Glutamatergic neuron (in vitro differentiated cells): Measurements from ENCODE around the gene KCNJ9. TPM values are rescaled to one million over a fixed set of nuclear protein-coding genes. Genes with fewer than 3 reads are reported as not detected.

ENCODE experiments used
- DNase-seq: peaks from one replicate; pipeline ENCODE4 v3.0.0; 2022
- H3K27ac Mint-ChIP-seq: one replicate; pipeline ENCODE4 v1.8.0; 2020; ENCODE audit warnings: mild to moderate bottlenecking, mixed read lengths, inconsistent platforms; ENCODE audit not compliant: unreplicated experiment
- H3K27me3 Mint-ChIP-seq: one replicate; pipeline ENCODE4 v1.8.0; 2020; ENCODE audit warnings: mild to moderate bottlenecking, moderate library complexity, mixed read lengths, inconsistent platforms; ENCODE audit not compliant: unreplicated experiment
- H3K36me3 Mint-ChIP-seq: one replicate; pipeline ENCODE4 v1.8.0; 2020; ENCODE audit warnings: mild to moderate bottlenecking, mixed read lengths, inconsistent platforms; ENCODE audit not compliant: unreplicated experiment
- H3K4me1 Mint-ChIP-seq: one replicate; pipeline ENCODE4 v1.8.0; 2020; ENCODE audit warnings: mild to moderate bottlenecking, low read depth, mixed read lengths, inconsistent platforms; ENCODE audit not compliant: unreplicated experiment
- H3K4me3 Mint-ChIP-seq: one replicate; pipeline ENCODE4 v1.8.0; 2020; ENCODE audit warnings: mild to moderate bottlenecking, mixed read lengths, inconsistent platforms; ENCODE audit not compliant: unreplicated experiment
- H3K9me3 Mint-ChIP-seq: one replicate; pipeline ENCODE4 v1.8.0; 2020; ENCODE audit warnings: mild to moderate bottlenecking, moderate library complexity, mixed read lengths, inconsistent platforms; ENCODE audit not compliant: unreplicated experiment
- CTCF ChIP-seq: fragments of 200-600 bp; sonication (generic); IDR thresholded peaks from one replicate; pipeline ENCODE4 v1.5.0; 2021; ENCODE audit not compliant: partially characterized antibody, unreplicated experiment
- long read RNA-seq: library from polyadenylated mRNA; unstranded; transcript quantifications from one replicate; pipeline ENCODE4 v2.0.0, GENCODE V29; 2020; ENCODE audit not compliant: unreplicated experiment
- total RNA-seq: library from RNA; stranded (reverse); fragmentation: NEBNext Ultra II Directional; extraction: Animal tissue kit (Norgen Biotek cat#: 25700); gene quantifications from one replicate; pipeline ENCODE4 v1.2.1, GENCODE V29; 2021; ENCODE audit not compliant: unreplicated experiment

The KCNJ9 gene
- total RNA-seq = 2.0 TPM
- long read RNA-seq = 0 reads

DNA sequence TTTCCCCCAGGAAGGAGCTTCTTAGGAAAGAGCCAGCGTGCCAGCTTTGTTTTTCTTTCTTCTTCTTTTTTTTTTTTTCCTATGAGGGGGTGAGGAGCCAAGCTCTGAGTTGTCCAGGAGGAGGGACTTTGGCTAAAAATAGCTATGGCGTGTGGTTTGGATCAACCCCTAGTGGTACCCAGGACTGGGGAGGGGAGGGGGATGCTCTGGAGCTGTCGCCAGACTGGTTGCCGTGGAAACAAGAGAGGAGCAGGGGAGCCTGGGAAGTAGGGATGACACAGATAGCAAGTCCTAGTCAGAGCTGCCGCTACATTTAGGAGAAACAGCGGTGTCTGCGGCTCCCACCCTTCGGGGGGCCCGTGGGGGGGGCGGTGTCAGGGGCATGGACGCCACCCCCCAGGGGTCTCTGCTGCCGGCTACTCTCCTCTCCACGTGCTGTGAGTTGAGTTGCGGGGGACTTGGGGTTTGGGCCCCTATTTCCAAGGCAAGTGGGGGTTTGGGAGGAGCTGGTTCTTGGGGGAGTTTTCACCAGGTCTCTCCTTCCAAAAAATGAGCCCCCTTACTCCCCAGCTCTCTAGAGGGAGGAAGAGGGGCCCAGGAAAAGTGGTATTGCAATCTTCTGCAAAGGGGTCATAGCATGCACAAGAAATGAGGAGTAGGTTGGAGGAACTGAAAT lies at the start of gene KCNJ9:
KCNJ9 (plus strand) TSS at position 278 of the 676 bp plus-strand sequence. CDS start 2,493 bp downstream, outside the sequence.
- Mint-ChIP-seq H3K4me1 (peaks cover 16% of the 10 kb centered on the region), H3K9me3 (peaks cover 6% of the 10 kb centered on the region), H3K4me3 (peak within 1 kb of the TSS; percentile 87), H3K27ac (peak within 1 kb of the TSS; percentile 83), H3K27me3 (peaks cover 14% of the 10 kb centered on the region), H3K36me3 (no peaks in the 10 kb centered on the region)
- TF ChIP-seq CTCF = no peak
- peak; percentile 67 for DNase-seq

DNA sequence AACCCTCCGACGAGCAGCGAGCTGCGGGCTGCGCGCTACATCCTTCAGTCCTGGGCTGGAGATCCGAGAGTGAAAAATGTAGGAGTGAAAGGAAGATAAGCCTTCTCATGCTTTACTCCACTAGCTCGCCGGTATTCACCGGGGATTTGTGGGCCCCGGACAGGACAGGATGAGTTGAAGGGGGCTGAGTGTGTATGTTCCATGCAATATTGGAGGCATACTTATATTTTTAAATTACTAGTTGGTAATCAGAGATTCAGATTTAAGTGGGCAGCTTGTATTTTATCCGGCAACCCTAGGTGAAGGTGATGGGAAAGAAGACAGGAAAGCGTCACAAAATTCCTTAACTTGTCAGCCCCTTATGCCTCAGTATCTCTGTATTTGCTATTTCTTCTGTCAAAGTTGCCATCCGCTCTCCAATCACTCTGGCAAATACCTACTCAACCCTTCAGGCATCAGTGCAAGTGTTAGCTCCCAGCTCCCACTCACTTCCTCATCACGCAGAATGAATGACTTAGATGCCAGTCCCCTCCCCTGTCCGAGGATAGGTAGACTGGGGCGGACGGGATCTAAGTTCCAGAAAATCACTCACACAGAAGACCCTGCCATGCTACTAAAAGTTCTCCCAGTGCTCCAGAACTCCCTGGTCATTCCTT lies 49.0 kb upstream of the KCNJ9 start:
- no peak for DNase-seq
- Mint-ChIP-seq H3K4me1 (peaks cover 8% of the 10 kb centered on the region), H3K36me3 (no peaks in the 10 kb centered on the region), H3K4me3 (peak overlapping the region; percentile 99), H3K27me3 (no peaks in the 10 kb centered on the region), H3K9me3 (peaks cover 3% of the 10 kb centered on the region), H3K27ac (peak overlapping the region; percentile 91)
- no peak for TF ChIP-seq CTCF

GRCh38 chr1:160040476-160040875 lies 40.9 kb upstream of the KCNJ9 start:
- no peaks in the 10 kb centered on the region for H3K36me3 Mint-ChIP-seq
- no peak for TF ChIP-seq CTCF
- no peaks in the 10 kb centered on the region for H3K27me3 Mint-ChIP-seq
- no peaks in the 10 kb centered on the region for H3K9me3 Mint-ChIP-seq
- no peak overlapping the region for H3K4me3 Mint-ChIP-seq
- H3K27ac Mint-ChIP-seq = no peak overlapping the region
- no peaks in the 10 kb centered on the region for H3K4me1 Mint-ChIP-seq
- no peak for DNase-seq

DNA sequence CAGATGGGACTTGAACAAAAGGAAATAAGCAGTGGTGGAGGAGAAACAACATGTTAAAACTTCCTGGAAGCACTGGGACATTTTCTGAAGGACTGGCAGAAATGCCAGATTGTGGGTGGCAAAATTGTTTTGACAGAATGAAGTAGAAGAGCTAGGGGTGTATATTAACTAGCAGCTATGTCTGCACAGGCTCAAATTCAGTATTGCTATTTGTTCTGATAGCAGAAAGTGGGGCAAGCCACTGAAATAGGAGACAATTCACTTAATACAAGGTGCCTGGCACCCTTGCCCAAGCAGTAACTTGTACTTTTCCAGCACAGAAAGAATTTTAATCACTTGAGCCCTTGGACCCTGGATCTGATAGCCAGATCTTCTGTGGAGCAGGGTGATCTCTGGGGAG lies 37.8 kb upstream of the KCNJ9 start:
- Mint-ChIP-seq H3K9me3 (no peaks in the 10 kb centered on the region), H3K4me3 (no peak overlapping the region), H3K4me1 (peaks cover 11% of the 10 kb centered on the region), H3K36me3 (no peaks in the 10 kb centered on the region), H3K27ac (no peak overlapping the region), H3K27me3 (peaks cover 3% of the 10 kb centered on the region)
- no peak for TF ChIP-seq CTCF
- DNase-seq = no peak

- Mint-ChIP-seq H3K4me1 (peaks cover 14% of the 10 kb centered on the region), H3K27ac (no peak overlapping the region), H3K4me3 (no peak overlapping the region), H3K36me3 (no peaks in the 10 kb centered on the region), H3K9me3 (peaks cover 2% of the 10 kb centered on the region), H3K27me3 (peaks cover 8% of the 10 kb centered on the region)
- TF ChIP-seq CTCF = no peak
- no peak for DNase-seq
Measured at GRCh38 chr1:160045653-160046052, 35.7 kb upstream of the KCNJ9 start.
